GM12878 (cell line): Measurements from ENCODE around the gene CPSF3. TPM values are rescaled to one million over a fixed set of nuclear protein-coding genes. Genes with fewer than 3 reads are reported as not detected.

Source experiments
- CBX3 ChIP-seq: fragments of 200-600 bp; sonication (generic); IDR thresholded peaks from 2 replicates; pipeline ENCODE4 v1.6.1; 2016; ENCODE audit warnings: low read depth, borderline replicate concordance
- CREB1 ChIP-seq: IDR thresholded peaks from 2 replicates; pipeline ENCODE4 v1.6.1; 2012; ENCODE audit warnings: low read depth, mild to moderate bottlenecking, inconsistent platforms
- NFYB ChIP-seq: IDR thresholded peaks from 2 replicates; pipeline ENCODE4 v1.6.1; 2011; ENCODE audit warnings: low read depth, mild to moderate bottlenecking, low read length, improper control_type of control experiment, moderate library complexity; ENCODE audit not compliant: insufficient read depth
- SREBF2 ChIP-seq: IDR thresholded peaks from 2 replicates; pipeline ENCODE4 v1.6.1; 2012; ENCODE audit warnings: mild to moderate bottlenecking, low read length
- TBL1XR1 ChIP-seq: IDR thresholded peaks from 2 replicates; pipeline ENCODE4 v1.6.1; 2012; ENCODE audit warnings: low read depth, low read length, improper control_type of control experiment
- TCF3 ChIP-seq: IDR thresholded peaks from 2 replicates; pipeline ENCODE4 v1.6.1; 2012; ENCODE audit warnings: low read depth, mild to moderate bottlenecking, low read length, borderline replicate concordance; ENCODE audit not compliant: insufficient read depth
- polyA plus RNA-seq, 11 experiments: library from polyadenylated mRNA; depleted of rRNA in 4 of 11; unstranded in 6 of 11; stranded (reverse) in 5 of 11; fragments of >200 nt; fragmentation: Nextera tagmentation in 4 of 11; fragmentation: Illumina TruSeq in 1 of 11; extraction: Ambion mirVana in 4 of 11; extraction: Trizol in 1 of 11; gene quantifications; 1 replicate in 1 of 11; 2 replicates in 10 of 11; pipeline versions ENCODE4 v1.2.1 to v1.2.3, GENCODE V29; 2011 to 2016; ENCODE audit warnings: inconsistent platforms in 2 of 11, missing spikeins in 2 of 11, low read depth in 1 of 11
- total RNA-seq, 4 experiments: library from RNA; depleted of rRNA in 3 of 4; stranded (reverse); fragments of >200 nt in 3 of 4; fragmentation: Illumina TruSeq in 1 of 4; extraction: Trizol in 1 of 4; gene quantifications; 2 replicates each; pipeline versions ENCODE4 v1.2.1 to v1.2.3, GENCODE V29; 2013 to 2021
- TF ChIP-seq, protein P1 (sequence below): fragments of 450-650 bp; IDR thresholded peaks from 2 replicates; pipeline ENCODE4 v1.6.1; 2017; ENCODE audit warnings: mild to moderate bottlenecking, moderate library complexity
- TF ChIP-seq, protein P2 (sequence below): fragments of 450-650 bp; IDR thresholded peaks from 2 replicates; pipeline ENCODE4 v1.6.1; 2016; ENCODE audit warnings: mild to moderate bottlenecking

The CPSF3 gene
- total and polyA plus RNA-seq, 10 of the 15 experiments (the other 5 are each of a cell fraction or from before 2014, with no cell fraction given) = 34.5 to 108 (median 76.1) TPM

DNA sequence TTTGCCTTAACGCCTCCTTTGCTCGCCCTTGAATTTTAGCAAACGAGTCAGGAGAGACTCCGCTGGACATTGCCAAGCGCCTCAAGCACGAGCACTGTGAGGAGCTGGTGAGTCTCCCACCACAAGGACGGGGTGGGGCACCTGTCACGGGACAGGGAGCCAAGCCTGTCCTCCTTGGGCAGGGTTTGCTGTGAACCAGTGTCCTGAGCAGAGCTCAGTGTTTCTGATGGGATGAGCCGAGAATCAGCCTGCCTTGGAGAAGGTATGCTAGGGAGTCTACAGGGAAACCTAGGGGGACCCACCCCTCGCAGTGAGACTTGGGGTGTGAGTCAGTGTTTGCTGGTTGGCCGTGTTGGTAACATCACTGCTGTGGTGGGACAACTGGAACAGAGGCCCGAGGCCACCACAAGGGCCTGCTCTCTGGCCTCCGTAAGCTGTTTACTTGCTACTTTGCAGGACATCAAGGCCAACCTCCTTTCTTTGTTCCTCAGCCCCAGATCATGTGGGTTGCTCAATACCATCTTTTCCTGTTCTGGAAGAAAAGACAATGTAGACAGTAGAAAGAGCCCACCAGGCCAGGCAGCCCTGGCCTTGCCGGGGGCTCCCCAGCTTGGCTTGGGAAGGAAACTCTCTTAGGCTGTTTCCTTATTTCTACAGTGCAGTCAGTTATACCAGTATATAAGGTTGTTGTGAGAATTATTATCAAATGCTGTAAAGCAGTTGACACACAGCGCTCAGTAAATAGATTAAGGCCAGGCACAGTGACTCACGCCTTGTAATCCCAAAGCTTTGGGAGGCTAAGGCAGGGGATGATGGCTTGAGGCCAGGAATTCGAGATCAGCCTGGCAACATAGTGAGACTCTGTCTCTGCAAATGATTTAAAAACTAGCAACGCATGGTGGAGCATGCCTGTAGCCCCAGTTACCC is 42.5 kb upstream of the CPSF3 start (continued):
- TF ChIP-seq, protein P1, sequence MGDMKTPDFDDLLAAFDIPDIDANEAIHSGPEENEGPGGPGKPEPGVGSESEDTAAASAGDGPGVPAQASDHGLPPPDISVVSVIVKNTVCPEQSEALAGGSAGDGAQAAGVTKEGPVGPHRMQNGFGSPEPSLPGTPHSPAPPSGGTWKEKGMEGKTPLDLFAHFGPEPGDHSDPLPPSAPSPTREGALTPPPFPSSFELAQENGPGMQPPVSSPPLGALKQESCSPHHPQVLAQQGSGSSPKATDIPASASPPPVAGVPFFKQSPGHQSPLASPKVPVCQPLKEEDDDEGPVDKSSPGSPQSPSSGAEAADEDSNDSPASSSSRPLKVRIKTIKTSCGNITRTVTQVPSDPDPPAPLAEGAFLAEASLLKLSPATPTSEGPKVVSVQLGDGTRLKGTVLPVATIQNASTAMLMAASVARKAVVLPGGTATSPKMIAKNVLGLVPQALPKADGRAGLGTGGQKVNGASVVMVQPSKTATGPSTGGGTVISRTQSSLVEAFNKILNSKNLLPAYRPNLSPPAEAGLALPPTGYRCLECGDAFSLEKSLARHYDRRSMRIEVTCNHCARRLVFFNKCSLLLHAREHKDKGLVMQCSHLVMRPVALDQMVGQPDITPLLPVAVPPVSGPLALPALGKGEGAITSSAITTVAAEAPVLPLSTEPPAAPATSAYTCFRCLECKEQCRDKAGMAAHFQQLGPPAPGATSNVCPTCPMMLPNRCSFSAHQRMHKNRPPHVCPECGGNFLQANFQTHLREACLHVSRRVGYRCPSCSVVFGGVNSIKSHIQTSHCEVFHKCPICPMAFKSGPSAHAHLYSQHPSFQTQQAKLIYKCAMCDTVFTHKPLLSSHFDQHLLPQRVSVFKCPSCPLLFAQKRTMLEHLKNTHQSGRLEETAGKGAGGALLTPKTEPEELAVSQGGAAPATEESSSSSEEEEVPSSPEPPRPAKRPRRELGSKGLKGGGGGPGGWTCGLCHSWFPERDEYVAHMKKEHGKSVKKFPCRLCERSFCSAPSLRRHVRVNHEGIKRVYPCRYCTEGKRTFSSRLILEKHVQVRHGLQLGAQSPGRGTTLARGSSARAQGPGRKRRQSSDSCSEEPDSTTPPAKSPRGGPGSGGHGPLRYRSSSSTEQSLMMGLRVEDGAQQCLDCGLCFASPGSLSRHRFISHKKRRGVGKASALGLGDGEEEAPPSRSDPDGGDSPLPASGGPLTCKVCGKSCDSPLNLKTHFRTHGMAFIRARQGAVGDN = no peak
- no peak for TF ChIP-seq SREBF2
- TF ChIP-seq TCF3 = no peak
- no peak for TF ChIP-seq TBL1XR1
- TF ChIP-seq NFYB = no peak
- TF ChIP-seq CBX3 = no peak
- TF ChIP-seq CREB1 = no peak
- TF ChIP-seq, protein P2, sequence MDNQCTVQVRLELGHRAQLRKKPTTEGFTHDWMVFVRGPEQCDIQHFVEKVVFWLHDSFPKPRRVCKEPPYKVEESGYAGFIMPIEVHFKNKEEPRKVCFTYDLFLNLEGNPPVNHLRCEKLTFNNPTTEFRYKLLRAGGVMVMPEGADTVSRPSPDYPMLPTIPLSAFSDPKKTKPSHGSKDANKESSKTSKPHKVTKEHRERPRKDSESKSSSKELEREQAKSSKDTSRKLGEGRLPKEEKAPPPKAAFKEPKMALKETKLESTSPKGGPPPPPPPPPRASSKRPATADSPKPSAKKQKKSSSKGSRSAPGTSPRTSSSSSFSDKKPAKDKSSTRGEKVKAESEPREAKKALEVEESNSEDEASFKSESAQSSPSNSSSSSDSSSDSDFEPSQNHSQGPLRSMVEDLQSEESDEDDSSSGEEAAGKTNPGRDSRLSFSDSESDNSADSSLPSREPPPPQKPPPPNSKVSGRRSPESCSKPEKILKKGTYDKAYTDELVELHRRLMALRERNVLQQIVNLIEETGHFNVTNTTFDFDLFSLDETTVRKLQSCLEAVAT = no peak
- TF ChIP-seq, all 136 proteins: peak for 0
